Testis (tissue), 2 donors: ENCODE results near the gene IGSF9B.

Experiments
- POLR2A ChIP-seq: fragments of 450-650 bp; IDR thresholded peaks from one replicate; pipeline ENCODE4 v1.6.1; 2017; ENCODE audit warnings: antibody characterized with exemption, mild to moderate bottlenecking, moderate library complexity
- TF ChIP-seq, protein P1 (sequence below), 3 experiments: fragments of 450-650 bp in 2 of 3; fragments of 200-600 bp in 1 of 3; sonication (generic) in 1 of 3; IDR thresholded peaks; one replicate each; pipeline ENCODE4 v1.5.1; 2016 to 2019; ENCODE audit warnings: antibody characterized with exemption in 3 of 3, mild to moderate bottlenecking in 2 of 3, moderate library complexity in 1 of 3

GRCh38 chr11:133872160-133872559, 84.6 kb downstream of the IGSF9B start:
- TF ChIP-seq, protein P1, sequence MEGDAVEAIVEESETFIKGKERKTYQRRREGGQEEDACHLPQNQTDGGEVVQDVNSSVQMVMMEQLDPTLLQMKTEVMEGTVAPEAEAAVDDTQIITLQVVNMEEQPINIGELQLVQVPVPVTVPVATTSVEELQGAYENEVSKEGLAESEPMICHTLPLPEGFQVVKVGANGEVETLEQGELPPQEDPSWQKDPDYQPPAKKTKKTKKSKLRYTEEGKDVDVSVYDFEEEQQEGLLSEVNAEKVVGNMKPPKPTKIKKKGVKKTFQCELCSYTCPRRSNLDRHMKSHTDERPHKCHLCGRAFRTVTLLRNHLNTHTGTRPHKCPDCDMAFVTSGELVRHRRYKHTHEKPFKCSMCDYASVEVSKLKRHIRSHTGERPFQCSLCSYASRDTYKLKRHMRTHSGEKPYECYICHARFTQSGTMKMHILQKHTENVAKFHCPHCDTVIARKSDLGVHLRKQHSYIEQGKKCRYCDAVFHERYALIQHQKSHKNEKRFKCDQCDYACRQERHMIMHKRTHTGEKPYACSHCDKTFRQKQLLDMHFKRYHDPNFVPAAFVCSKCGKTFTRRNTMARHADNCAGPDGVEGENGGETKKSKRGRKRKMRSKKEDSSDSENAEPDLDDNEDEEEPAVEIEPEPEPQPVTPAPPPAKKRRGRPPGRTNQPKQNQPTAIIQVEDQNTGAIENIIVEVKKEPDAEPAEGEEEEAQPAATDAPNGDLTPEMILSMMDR (IDR thresholded peaks at IDR 0.05) = no peak
- TF ChIP-seq POLR2A = no peak
